Thyroid gland (tissue), 4 donors: Measurements from ENCODE around the gene SMPDL3B. TPM values are rescaled to one million over a fixed set of nuclear protein-coding genes. Genes with fewer than 3 reads are reported as not detected.

Experiments used
- DNase-seq, 2 donors: peaks; one replicate each; pipeline ENCODE4 v3.0.0-alpha.2; 2019
- H3K27ac ChIP-seq, 3 donors: fragments of 200-600 bp; sonication (generic); 1 replicate in 2 of 3; 2 replicates in 1 of 3; pipeline ENCODE4 v1.5.1; 2016 to 2019; ENCODE audit warnings: mild to moderate bottlenecking in 1 of 3, moderate library complexity in 1 of 3
- H3K27me3 ChIP-seq: fragments of 200-600 bp; sonication (generic); one replicate; pipeline ENCODE4 v1.5.1; 2019
- H3K36me3 ChIP-seq, 2 donors: fragments of 200-600 bp; sonication (generic); one replicate each; pipeline ENCODE4 v1.5.1; 2016 to 2019
- H3K4me1 ChIP-seq, 2 donors: fragments of 200-600 bp; sonication (generic); one replicate each; pipeline ENCODE4 v1.5.1; 2017 to 2019
- H3K4me3 ChIP-seq, 3 donors: fragments of 200-600 bp; sonication (generic); replicated peaks in 1 of 3; 1 replicate in 2 of 3; 2 replicates in 1 of 3; pipeline ENCODE4 v1.5.1; 2016; ENCODE audit warnings: mild to moderate bottlenecking in 1 of 3
- H3K9me3 ChIP-seq: fragments of 200-600 bp; sonication (generic); one replicate; pipeline ENCODE4 v1.5.1; 2017
- POLR2A ChIP-seq, 2 donors: fragments of 450-650 bp; IDR thresholded peaks; one replicate each; pipeline ENCODE4 v1.6.1; 2017; ENCODE audit warnings: antibody characterized with exemption in 2 of 2, mild to moderate bottlenecking in 2 of 2, moderate library complexity in 1 of 2
- WGBS, 2 donors: methylation state at CpG; one replicate each; pipeline ENCODE4 v1.1.5; 2017; 5-methylcytosine and 5-hydroxymethylcytosine counted together
- intact Hi-C: fragments of 100-400 bp; cut with DNase I; formaldehyde crosslinking; loops from one replicate; pipeline ENCODE4 v1.15.1; 2023
- total RNA-seq, 4 donors: library from RNA; depleted of rRNA; stranded (reverse); fragments of >200 nt; gene quantifications; one replicate each; pipeline ENCODE4 v1.2.3, GENCODE V29; 2016
- TF ChIP-seq, protein P1 (sequence below), 6 experiments: fragments of 200-600 bp in 3 of 6; fragments of 450-650 bp in 3 of 6; sonication (generic) in 3 of 6; IDR thresholded peaks; one replicate each; pipeline ENCODE4 v1.5.1; 2016 to 2019; ENCODE audit warnings: antibody characterized with exemption in 6 of 6, mild to moderate bottlenecking in 2 of 6, inconsistent platforms in 1 of 6, moderate library complexity in 1 of 6

Gene SMPDL3B
- total RNA-seq, 4 donors from 2014 or later, result 22.3 to 37.8 (median 26.9) TPM

DNA sequence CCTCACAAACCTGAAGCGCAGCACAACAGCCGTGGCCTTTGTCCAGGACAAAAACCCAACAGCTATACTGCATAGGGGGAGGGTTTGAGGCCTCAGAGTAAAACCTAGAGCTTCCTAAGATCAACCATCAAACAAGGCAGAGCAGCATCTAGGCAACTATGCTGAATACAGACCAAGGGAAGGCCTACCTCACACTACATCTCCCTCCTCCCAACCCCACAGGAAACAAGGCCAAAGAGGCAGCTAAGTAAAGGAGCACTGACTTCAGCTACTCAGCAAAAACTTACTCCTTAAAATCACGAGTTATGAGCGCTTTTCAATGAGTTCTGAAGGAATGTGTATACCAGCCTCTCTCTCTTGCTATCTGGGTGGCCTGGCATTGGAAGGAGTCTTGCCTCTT lies 37.3 kb downstream of the SMPDL3B start:
- intact Hi-C loops, result no loop called here
- Histone ChIP-seq H3K27ac (peak overlapping the region; percentile 43 to 58 (median 46)), H3K9me3 (no peaks in the 10 kb centered on the region), H3K4me3 (no peak overlapping the region), H3K36me3 (peaks cover 6 to 17% of the 10 kb centered on the region in 2 donors), H3K27me3 (no peaks in the 10 kb centered on the region), H3K4me1 (peaks cover 6 to 24% of the 10 kb centered on the region in 2 donors)
- no peak for DNase-seq
- no peak for TF ChIP-seq POLR2A (IDR thresholded peaks at IDR 0.05)
- TF ChIP-seq, protein P1, sequence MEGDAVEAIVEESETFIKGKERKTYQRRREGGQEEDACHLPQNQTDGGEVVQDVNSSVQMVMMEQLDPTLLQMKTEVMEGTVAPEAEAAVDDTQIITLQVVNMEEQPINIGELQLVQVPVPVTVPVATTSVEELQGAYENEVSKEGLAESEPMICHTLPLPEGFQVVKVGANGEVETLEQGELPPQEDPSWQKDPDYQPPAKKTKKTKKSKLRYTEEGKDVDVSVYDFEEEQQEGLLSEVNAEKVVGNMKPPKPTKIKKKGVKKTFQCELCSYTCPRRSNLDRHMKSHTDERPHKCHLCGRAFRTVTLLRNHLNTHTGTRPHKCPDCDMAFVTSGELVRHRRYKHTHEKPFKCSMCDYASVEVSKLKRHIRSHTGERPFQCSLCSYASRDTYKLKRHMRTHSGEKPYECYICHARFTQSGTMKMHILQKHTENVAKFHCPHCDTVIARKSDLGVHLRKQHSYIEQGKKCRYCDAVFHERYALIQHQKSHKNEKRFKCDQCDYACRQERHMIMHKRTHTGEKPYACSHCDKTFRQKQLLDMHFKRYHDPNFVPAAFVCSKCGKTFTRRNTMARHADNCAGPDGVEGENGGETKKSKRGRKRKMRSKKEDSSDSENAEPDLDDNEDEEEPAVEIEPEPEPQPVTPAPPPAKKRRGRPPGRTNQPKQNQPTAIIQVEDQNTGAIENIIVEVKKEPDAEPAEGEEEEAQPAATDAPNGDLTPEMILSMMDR (IDR thresholded peaks at IDR 0.05), result no peak
- WGBS, 2 donors, result 72 to 82% methylated on average over 4 of the region's 4 CpGs

DNA sequence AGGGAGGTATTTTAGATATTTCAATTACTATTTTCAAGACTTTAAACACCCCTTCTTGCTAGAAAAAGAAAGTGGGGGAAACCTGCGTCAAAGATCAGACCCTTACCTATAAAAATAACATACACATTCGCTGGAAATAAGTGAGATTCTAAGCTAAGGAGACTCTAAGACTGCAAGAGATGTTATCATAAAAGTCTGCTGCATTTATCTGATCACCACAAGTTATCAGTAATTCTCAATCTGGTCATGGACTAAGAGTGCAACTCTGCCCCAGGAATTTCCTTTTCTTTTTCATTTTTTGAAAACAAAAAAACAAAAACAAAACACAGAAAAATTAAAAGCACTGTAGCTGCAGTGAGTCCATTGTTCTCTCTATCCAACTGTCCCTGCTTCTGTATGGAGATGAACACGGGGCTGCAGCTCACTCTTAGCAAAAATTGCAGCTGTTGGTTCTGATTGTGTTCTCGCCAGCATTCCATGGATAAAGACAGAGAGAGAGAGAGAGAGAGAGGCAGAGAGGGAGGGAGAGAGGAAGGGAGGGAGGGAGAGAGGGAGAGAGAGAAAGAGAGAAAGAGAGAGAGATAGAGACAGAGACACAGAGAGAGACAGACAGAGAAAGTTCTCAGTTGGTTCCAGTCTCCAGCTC lies 39.1 kb downstream of the SMPDL3B start:
- H3K36me3 ChIP-seq, result peaks cover 0 to 13% of the 10 kb centered on the region in 2 donors
- intact Hi-C loops, result no loop called here
- WGBS, 2 donors, result 85 to 87% methylated on average over 4 of the region's 4 CpGs

DNA sequence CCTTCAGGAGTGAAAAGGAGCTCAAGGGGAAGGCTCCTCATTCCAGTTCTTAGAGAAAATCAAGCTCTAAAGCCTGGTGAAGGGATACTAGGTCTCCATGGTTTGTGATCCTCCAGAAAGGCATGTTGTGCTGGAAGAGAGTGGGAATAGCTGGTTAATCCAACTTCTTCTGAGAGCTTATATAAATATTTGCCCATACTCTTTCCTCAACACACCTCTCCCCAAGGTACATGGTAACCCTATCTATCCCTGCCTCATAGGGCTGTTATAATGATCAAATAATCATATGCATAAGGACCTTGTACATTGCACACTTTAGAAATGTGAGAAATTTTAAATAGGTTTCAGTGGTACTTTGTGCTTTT lies 39.6 kb downstream of the SMPDL3B start:
- TF ChIP-seq, protein P1 (IDR thresholded peaks at IDR 0.05), result no peak
- no peak for TF ChIP-seq POLR2A (IDR thresholded peaks at IDR 0.05)
- H3K4me1 ChIP-seq, result peaks cover 6 to 19% of the 10 kb centered on the region in 2 donors
- no peak overlapping the region for H3K4me3 ChIP-seq
- H3K27ac ChIP-seq, result no peak overlapping the region
- peaks cover 0 to 13% of the 10 kb centered on the region in 2 donors for H3K36me3 ChIP-seq
- intact Hi-C loops, result no loop called here
- no peak for DNase-seq
- no peaks in the 10 kb centered on the region for H3K27me3 ChIP-seq
- H3K9me3 ChIP-seq, result no peaks in the 10 kb centered on the region

More for the DNA sequence above, 39.1 kb downstream of the SMPDL3B start:
- Histone ChIP-seq H3K4me3 (no peak overlapping the region), H3K4me1 (peaks cover 6 to 17% of the 10 kb centered on the region in 2 donors), H3K9me3 (no peaks in the 10 kb centered on the region), H3K27ac (no peak overlapping the region), H3K27me3 (no peaks in the 10 kb centered on the region)
- DNase-seq, result no peak
- TF ChIP-seq, protein P1 (IDR thresholded peaks at IDR 0.05), result no peak
- TF ChIP-seq POLR2A (IDR thresholded peaks at IDR 0.05), result no peak

DNA sequence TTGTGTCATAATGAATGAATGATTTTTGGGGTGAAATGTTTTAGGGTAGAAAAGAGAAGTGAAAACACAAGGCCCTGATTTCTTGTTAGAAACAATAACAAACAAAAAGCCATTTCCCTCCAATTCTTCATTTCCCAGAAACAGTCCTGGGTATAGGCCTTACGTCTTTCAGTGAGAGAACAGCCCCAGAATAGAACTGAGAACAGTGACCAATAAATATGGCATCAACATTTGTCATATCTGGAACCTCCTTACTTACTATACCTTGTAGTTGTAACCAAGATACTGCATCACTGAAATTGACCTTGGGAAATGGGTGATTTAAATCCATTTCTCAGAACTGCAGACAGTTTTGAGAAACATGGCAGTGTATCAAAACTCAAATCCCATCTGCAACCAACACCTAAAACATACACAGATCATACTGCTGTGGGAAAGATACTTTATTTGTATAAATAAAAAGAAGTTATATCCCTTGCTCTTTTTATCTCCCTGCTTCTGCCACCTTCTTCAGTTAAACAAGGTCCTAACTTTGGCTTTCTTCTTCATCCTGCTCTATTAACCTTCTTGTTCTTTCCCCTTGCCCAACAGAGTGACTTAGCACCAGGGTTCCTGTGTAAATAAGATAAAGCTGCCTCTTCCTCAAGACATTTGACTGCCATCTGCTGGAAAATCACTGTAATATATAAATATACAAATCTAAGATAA lies 44.5 kb downstream of the SMPDL3B start:
- 84 to 91% methylated on average over 1 of the region's 1 CpG for WGBS, 2 donors
- peaks cover 0 to 11% of the 10 kb centered on the region in 2 donors for H3K36me3 ChIP-seq
- TF ChIP-seq POLR2A (IDR thresholded peaks at IDR 0.05), result no peak
- TF ChIP-seq, protein P1 (IDR thresholded peaks at IDR 0.05), result peak; percentile 26 to 79 (median 58)
- H3K27me3 ChIP-seq, result no peaks in the 10 kb centered on the region
- peak overlapping the region in 1 of 3 donors; percentile 30 for H3K27ac ChIP-seq
- H3K9me3 ChIP-seq, result no peaks in the 10 kb centered on the region
- DNase-seq, result no peak
- H3K4me3 ChIP-seq, result no peak overlapping the region
- intact Hi-C loops, result no loop called here
- H3K4me1 ChIP-seq, result peaks cover 0 to 4% of the 10 kb centered on the region in 2 donors

DNA sequence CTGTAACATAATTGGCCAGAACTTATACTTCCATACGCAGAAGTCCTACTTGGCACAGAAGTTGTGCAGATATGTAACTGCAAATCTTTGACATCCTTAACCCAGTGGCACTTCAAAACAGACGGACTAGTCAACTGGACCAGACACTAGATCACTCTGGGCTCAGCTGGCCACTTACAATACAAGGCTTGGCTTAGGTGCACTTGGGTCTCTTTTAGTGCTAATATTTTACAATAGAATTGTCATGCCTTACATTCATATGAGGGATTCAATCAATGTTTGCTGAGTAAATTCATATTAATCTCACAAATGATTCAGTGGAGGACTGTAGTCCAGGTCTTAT lies 45.0 kb downstream of the SMPDL3B start:
- DNase-seq, result no peak
- H3K36me3 ChIP-seq, result peaks cover 0 to 6% of the 10 kb centered on the region in 2 donors
- H3K4me1 ChIP-seq, result peaks cover 0 to 4% of the 10 kb centered on the region in 2 donors
- intact Hi-C loops, result loop anchor here (5.0 kb wide), 1 partner anchor 123 kb away; no protein-coding TSS in a partner anchor
- no peak for TF ChIP-seq POLR2A (IDR thresholded peaks at IDR 0.05)
- TF ChIP-seq, protein P1 (IDR thresholded peaks at IDR 0.05), result peak in 2 of 6 experiments; percentile 1 to 7
- H3K9me3 ChIP-seq, result no peaks in the 10 kb centered on the region
- H3K27me3 ChIP-seq, result no peaks in the 10 kb centered on the region
- WGBS, 2 donors, result 33 to 52% methylated on average over 2 of the region's 2 CpGs
- no peak overlapping the region for H3K4me3 ChIP-seq
- no peak overlapping the region for H3K27ac ChIP-seq
